SK-N-SH (cell line): ENCODE results near the gene ADGRL3.

Experiments
- NFIC ChIP-seq: IDR thresholded peaks from 2 replicates; pipeline ENCODE4 v1.4.0; 2012; ENCODE audit warnings: borderline replicate concordance
- POLR2AphosphoS5 ChIP-seq: IDR thresholded peaks from 2 replicates; pipeline ENCODE4 v1.6.1; 2012; ENCODE audit warnings: low read depth, low read length
- TF ChIP-seq, protein P1 (sequence below): fragments of 150-350 bp; IDR thresholded peaks from 2 replicates; pipeline ENCODE4 v1.6.1; 2017; ENCODE audit warnings: antibody characterized with exemption, low read length, low read depth, borderline replicate concordance
- TF ChIP-seq, protein P2 (sequence below): fragments of 200-600 bp; sonication (generic); IDR thresholded peaks from 2 replicates; pipeline ENCODE4 v1.6.1; 2017; ENCODE audit warnings: antibody characterized with exemption, mild to moderate bottlenecking, moderate library complexity

DNA sequence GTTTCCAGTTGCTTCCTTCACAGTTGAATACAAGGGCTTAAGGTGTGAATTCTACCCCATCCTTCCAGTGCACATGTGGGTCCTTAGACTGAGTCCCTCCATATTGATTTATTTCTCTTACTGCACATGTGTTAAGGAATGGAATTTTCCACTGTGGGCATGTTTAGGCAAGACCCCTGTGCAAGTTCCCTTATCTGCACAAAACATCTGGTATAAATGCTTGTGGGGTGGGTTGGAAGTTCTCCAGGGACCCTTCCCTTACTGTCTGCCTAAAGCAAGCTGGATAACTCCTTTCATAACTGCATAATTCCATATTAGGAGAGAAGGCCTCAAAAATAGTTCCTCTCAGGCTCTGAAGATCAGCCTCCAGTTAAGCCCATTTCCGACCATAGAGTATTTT lies 570.9 kb downstream of the ADGRL3 start:
- TF ChIP-seq NFIC = no peak
- TF ChIP-seq, protein P1, sequence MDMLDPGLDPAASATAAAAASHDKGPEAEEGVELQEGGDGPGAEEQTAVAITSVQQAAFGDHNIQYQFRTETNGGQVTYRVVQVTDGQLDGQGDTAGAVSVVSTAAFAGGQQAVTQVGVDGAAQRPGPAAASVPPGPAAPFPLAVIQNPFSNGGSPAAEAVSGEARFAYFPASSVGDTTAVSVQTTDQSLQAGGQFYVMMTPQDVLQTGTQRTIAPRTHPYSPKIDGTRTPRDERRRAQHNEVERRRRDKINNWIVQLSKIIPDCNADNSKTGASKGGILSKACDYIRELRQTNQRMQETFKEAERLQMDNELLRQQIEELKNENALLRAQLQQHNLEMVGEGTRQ = no peak
- TF ChIP-seq, protein P2, sequence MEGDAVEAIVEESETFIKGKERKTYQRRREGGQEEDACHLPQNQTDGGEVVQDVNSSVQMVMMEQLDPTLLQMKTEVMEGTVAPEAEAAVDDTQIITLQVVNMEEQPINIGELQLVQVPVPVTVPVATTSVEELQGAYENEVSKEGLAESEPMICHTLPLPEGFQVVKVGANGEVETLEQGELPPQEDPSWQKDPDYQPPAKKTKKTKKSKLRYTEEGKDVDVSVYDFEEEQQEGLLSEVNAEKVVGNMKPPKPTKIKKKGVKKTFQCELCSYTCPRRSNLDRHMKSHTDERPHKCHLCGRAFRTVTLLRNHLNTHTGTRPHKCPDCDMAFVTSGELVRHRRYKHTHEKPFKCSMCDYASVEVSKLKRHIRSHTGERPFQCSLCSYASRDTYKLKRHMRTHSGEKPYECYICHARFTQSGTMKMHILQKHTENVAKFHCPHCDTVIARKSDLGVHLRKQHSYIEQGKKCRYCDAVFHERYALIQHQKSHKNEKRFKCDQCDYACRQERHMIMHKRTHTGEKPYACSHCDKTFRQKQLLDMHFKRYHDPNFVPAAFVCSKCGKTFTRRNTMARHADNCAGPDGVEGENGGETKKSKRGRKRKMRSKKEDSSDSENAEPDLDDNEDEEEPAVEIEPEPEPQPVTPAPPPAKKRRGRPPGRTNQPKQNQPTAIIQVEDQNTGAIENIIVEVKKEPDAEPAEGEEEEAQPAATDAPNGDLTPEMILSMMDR = no peak
- TF ChIP-seq POLR2AphosphoS5 = no peak
